Upper lobe of left lung (tissue), 6 donors: ENCODE measurements around the gene INTS6. TPM values are rescaled to one million over a fixed set of nuclear protein-coding genes. Genes with fewer than 3 reads are reported as not detected.

Experiments
- ATAC-seq, 2 donors: fragments of 200-7000 bp; cut with Tn5 transposase; one replicate each; pipeline ENCODE4 v1.9.1; 2022; ENCODE audit warnings: mild to moderate bottlenecking in 2 of 2, moderate library complexity in 2 of 2; ENCODE audit not compliant: low FRiP score in 2 of 2
- DNase-seq, 2 donors: peaks; one replicate each; pipeline ENCODE4 v3.0.0-alpha.2; 2019 to 2020
- H3K27ac ChIP-seq, 4 donors: fragments of 200-600 bp; sonication (generic); one replicate each; pipeline ENCODE4 v1.5.1; 2016 to 2019
- H3K27me3 ChIP-seq, 4 donors: fragments of 200-600 bp; sonication (generic); one replicate each; pipeline ENCODE4 v1.5.1; 2017 to 2019
- H3K36me3 ChIP-seq, 4 donors: fragments of 200-600 bp; sonication (generic); one replicate each; pipeline ENCODE4 v1.5.1; 2016 to 2019
- H3K4me1 ChIP-seq, 4 donors: fragments of 200-600 bp; sonication (generic); one replicate each; pipeline ENCODE4 v1.5.1; 2018 to 2019
- H3K4me3 ChIP-seq, 4 donors: fragments of 200-600 bp; sonication (generic); one replicate each; pipeline ENCODE4 v1.5.1; 2017 to 2019; ENCODE audit warnings: mild to moderate bottlenecking in 2 of 4, moderate library complexity in 1 of 4
- H3K9me3 ChIP-seq, 4 donors: fragments of 200-600 bp; sonication (generic); one replicate each; pipeline ENCODE4 v1.5.1; 2018 to 2019
- CTCF ChIP-seq, 6 experiments: fragments of 450-650 bp in 4 of 6; fragments of 200-600 bp in 2 of 6; sonication (generic) in 2 of 6; IDR thresholded peaks; one replicate each; pipeline ENCODE4 v1.5.1; 2016 to 2019; ENCODE audit warnings: antibody characterized with exemption in 6 of 6
- EP300 ChIP-seq, 4 donors: sonication (generic); formaldehyde crosslinking; IDR thresholded peaks; one replicate each; pipeline ENCODE4 v1.5.1; 2017; ENCODE audit warnings: antibody characterized with exemption in 4 of 4, control low read depth in 2 of 4
- POLR2A ChIP-seq, 4 donors: fragments of 450-650 bp; IDR thresholded peaks; one replicate each; pipeline ENCODE4 v1.5.1; 2016 to 2017; ENCODE audit warnings: antibody characterized with exemption in 4 of 4, mild to moderate bottlenecking in 2 of 4
- POLR2AphosphoS5 ChIP-seq, 2 donors: sonication (generic); formaldehyde crosslinking; IDR thresholded peaks; one replicate each; pipeline ENCODE4 v1.5.1; 2017; ENCODE audit warnings: antibody characterized with exemption in 2 of 2
- WGBS, 2 donors: methylation state at CpG; one replicate each; pipeline ENCODE4 v1.1.5; 2017 to 2018; 5-methylcytosine and 5-hydroxymethylcytosine counted together
- total RNA-seq, 6 donors: library from RNA; depleted of rRNA in 4 of 6; stranded (reverse); fragments of >200 nt in 4 of 6; gene quantifications; one replicate each; pipeline versions ENCODE4 v1.1.0 to v1.2.1, GENCODE V29; 2016 to 2021
- donor health status: DM: no; HTN: no; CAD: no; lungs with moderate emphysema.
- donor health status: DM: no; HTN: yes; CAD: no; lungs with severe emphysema.

INTS6 gene
- total RNA-seq, 6 donors from 2014 or later, result 20.5 to 43.2 (median 24.8) TPM

DNA sequence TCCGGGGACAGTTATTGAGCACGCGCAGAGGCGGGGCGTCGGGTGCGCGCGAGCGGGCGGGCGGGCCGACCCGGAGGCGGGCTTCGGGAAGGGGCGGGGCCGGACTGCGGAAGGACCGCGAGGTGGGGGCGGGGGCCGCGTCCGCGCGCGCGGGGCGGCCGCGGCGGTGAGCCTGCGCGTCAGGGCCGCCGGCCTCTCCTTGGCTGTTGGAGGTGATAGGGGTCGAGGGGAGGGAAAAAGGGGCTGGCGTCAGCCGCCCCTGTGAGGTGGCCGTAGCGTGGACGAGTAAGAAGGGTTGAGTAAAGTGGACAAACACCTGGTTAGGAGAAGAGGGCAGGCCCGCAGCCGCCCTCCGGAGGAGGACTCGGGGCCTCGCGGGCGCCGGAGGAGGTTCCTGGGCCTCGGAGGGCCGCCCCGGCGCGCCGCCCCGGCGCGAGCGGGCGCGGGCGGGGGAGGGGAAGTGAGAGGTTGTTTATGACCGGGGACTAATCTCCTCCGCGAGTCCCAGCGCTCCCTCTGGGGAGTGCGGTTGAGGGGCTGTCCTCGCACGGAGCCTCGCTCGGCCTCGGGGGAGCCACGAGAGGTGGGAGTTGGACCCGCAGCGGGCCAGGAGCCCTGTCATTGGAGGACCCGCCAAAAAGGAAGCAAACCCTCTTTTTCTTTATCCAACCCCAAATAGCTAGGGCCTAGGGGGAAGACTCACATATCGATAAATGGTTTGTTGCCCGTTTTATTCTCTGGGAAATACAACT lies 547 bp upstream of the INTS6 start:
- peak in 3 of 4 donors; percentile 80 to 85 (median 80) for TF ChIP-seq POLR2A (IDR thresholded peaks at IDR 0.05)
- TF ChIP-seq POLR2AphosphoS5 (IDR thresholded peaks at IDR 0.05), result peak; percentile 32 to 75
- TF ChIP-seq CTCF (IDR thresholded peaks at IDR 0.05), result peak in 3 of 6 experiments; percentile 12 to 32 (median 16)
- no peak for TF ChIP-seq EP300 (IDR thresholded peaks at IDR 0.05)
- DNase-seq (peak in 1 of 2 donors; percentile 100), ATAC-seq (peak; percentile 70 to 74)
- H3K4me3 ChIP-seq, result peak overlapping the region; percentile 48 to 93 (median 70)
- peaks cover 0 to 34% (median 5%) of the 10 kb centered on the region in 4 donors for H3K36me3 ChIP-seq
- WGBS, 2 donors, result 0% methylated on average over 5 to 63 of the region's 80 CpGs
- peak overlapping the region; percentile 96 to 100 (median 98) for H3K27ac ChIP-seq
- peaks cover 0 to 3% (median 0%) of the 10 kb centered on the region in 4 donors for H3K9me3 ChIP-seq
- H3K4me1 ChIP-seq, result peaks cover 26 to 31% (median 28%) of the 10 kb centered on the region in 4 donors
- no peaks in the 10 kb centered on the region for H3K27me3 ChIP-seq

GRCh38 chr13:51451467-51452360 lies 1.1 kb downstream of the INTS6 start:
- Histone ChIP-seq H3K9me3 (peaks cover 0 to 3% (median 0%) of the 10 kb centered on the region in 4 donors), H3K27me3 (no peaks in the 10 kb centered on the region), H3K36me3 (peaks cover 0 to 35% (median 5%) of the 10 kb centered on the region in 4 donors), H3K27ac (peak overlapping the region; percentile 98 to 100 (median 100)), H3K4me1 (peaks cover 26 to 31% (median 28%) of the 10 kb centered on the region in 4 donors), H3K4me3 (peak overlapping the region; percentile 53 to 93 (median 73))
- 0 to 1% methylated on average over 18 to 23 of the region's 92 CpGs for WGBS, 2 donors
- ATAC-seq, result peak; percentile 54 to 65
- TF ChIP-seq POLR2A (IDR thresholded peaks at IDR 0.05) (peak in 3 of 4 donors; percentile 29 to 65 (median 41)), EP300 (IDR thresholded peaks at IDR 0.05) (no peak), POLR2AphosphoS5 (IDR thresholded peaks at IDR 0.05) (peak; percentile 15 to 35)
- peak; percentile 86 to 96 for DNase-seq

- 2% methylated on average over 5 of the region's 5 CpGs for WGBS, 2 donors
- peaks cover 0 to 33% (median 5%) of the 10 kb centered on the region in 4 donors for H3K36me3 ChIP-seq
- no peak for DNase-seq
- H3K4me1 ChIP-seq, result peaks cover 26 to 31% (median 28%) of the 10 kb centered on the region in 4 donors
- peak overlapping the region; percentile 52 to 93 (median 73) for H3K4me3 ChIP-seq
- peaks cover 0 to 3% (median 0%) of the 10 kb centered on the region in 4 donors for H3K9me3 ChIP-seq
- no peaks in the 10 kb centered on the region for H3K27me3 ChIP-seq
- ATAC-seq, result no peak
- no peak for TF ChIP-seq CTCF (IDR thresholded peaks at IDR 0.05)
- no peak for TF ChIP-seq EP300 (IDR thresholded peaks at IDR 0.05)
- TF ChIP-seq POLR2AphosphoS5 (IDR thresholded peaks at IDR 0.05), result no peak
- no peak for TF ChIP-seq POLR2A (IDR thresholded peaks at IDR 0.05)
- H3K27ac ChIP-seq, result peak overlapping the region; percentile 98 to 100 (median 100)
These were observed 1.7 kb downstream of the INTS6 start for GRCh38 chr13:51451134-51451466.

DNA sequence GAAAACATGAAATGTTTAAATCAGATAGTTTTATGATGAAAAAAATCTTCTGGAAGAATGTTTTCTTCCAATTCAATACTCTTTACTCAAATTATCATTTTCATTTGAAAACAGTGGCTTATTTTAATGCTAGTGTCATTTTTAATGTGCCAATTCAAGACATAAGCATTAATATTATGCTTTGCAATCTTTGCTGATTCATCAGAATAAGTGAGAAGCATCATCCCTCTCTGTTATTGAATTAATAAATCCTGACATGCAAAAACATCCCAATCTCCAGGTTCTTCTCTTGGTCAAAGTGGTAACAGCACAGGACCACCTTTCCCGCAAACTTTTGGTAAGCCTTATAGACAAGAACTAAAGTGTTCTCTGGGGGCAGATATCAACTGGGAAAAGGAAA lies 3.8 kb downstream of the INTS6 start:
- ATAC-seq, result no peak
- no peak for DNase-seq
- peaks cover 0 to 22% (median 3%) of the 10 kb centered on the region in 4 donors for H3K36me3 ChIP-seq
- H3K4me3 ChIP-seq, result no peak overlapping the region
- TF ChIP-seq POLR2A (IDR thresholded peaks at IDR 0.05) (no peak), EP300 (IDR thresholded peaks at IDR 0.05) (no peak), POLR2AphosphoS5 (IDR thresholded peaks at IDR 0.05) (no peak), CTCF (IDR thresholded peaks at IDR 0.05) (no peak)
- peaks cover 10 to 18% (median 15%) of the 10 kb centered on the region in 4 donors for H3K4me1 ChIP-seq
- no peak overlapping the region for H3K27ac ChIP-seq
- no peaks in the 10 kb centered on the region for H3K9me3 ChIP-seq
- no peaks in the 10 kb centered on the region for H3K27me3 ChIP-seq
- whole genome bisulfite sequencing, 2 donors, result 96 to 100% methylated on average over 1 of the region's 1 CpG

GRCh38 chr13:51444922-51445321 lies 7.9 kb downstream of the INTS6 start:
- DNase-seq (no peak), ATAC-seq (no peak)
- 41 to 63% methylated on average over 1 of the region's 1 CpG for WGBS, 2 donors
- Histone ChIP-seq H3K27me3 (no peaks in the 10 kb centered on the region), H3K27ac (no peak overlapping the region), H3K36me3 (peaks cover 0 to 13% (median 0%) of the 10 kb centered on the region in 4 donors), H3K9me3 (no peaks in the 10 kb centered on the region), H3K4me1 (peaks cover 0 to 11% (median 3%) of the 10 kb centered on the region in 4 donors), H3K4me3 (no peak overlapping the region)
- TF ChIP-seq POLR2A (IDR thresholded peaks at IDR 0.05) (no peak), CTCF (IDR thresholded peaks at IDR 0.05) (no peak), POLR2AphosphoS5 (IDR thresholded peaks at IDR 0.05) (no peak), EP300 (IDR thresholded peaks at IDR 0.05) (no peak)
